ENCODE data around the gene FHIT.
"Not testable (repeated sequence)": the region's sequence is repeated elsewhere in the genome, so short reads cannot be mapped to it uniquely, and the experiment has no call there.

Gene FHIT

DNA sequence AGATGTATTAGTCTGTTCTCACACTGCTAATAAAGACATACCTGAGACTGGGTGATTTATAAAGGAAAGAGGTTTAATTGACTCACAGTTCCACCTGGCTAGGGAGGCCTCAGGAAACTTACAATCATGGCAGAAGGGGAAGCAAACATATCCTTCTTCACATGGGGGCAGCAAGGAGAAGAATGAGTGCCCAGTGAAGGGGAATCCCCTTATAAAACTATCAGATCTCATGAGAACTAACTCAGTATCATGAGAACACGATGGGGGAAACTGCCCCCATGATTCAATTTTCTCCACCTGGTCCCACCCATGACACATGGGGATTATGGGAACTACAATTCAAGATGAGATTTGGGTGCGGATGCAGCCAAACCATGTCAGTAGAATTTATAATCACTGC lies 1316.7 kb downstream of the FHIT start:
- DNase-seq (ENCODE audit: low spot score): not testable (repeated sequence)

DNA sequence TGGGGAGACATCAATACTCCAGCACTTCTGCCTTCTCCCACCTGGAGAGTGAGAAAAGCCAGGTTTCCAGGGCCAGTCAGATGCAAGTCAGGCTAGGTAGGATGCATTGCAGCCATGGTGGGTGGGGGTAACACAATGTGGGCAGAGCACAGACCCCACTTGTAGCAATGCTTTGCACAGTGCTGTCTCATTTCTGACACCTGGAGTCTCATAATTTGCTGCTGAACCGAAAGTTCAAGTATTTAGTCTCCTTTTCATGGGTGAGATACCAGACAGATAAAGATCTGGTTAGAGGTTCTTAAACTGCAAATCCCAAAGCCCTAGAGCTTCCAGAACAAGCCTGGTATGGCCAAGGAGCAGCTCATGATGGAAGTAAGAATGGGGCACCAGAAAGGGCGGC lies 1321.1 kb downstream of the FHIT start:
- DNase-seq (ENCODE audit: low spot score): no peak

DNA sequence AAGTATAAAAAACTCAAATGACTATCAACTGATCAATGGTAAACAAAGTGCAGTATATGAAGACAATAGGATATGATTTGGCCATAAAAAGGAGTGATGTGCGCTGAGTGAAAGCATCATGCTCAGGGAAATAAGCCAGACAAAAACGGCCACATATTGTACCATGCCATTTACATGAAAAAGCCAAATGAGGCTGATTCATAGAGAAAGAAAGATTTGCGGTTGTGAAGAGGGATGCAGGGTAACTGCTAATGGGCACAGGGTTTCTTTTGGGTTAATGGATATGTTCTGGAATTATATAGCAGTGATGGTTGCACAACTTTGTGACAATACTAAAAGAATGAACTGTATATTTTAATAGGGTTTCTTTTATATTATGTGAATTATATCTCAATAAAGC lies 1324.2 kb downstream of the FHIT start:
- DNase-seq (ENCODE audit: low spot score): no peak

DNA sequence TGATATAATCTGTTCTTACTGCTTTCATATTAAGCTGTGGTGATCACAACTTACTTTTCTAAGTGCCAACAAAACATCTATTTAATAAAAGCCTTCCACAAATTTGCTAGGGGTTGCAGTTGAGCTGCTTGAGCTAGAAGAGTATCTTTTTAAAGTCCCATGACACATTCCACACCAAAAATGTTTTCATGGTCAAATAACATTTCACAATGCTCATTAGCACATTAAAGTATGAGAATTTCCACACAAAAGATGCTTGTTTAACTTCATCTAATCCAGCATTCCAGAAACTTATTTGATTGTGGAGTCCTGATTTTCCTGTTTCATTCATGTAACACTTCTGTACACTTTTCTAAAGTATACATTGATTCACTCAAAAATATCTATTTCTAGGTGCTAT lies 1325.3 kb downstream of the FHIT start:
- DNase-seq (ENCODE audit: low spot score): no peak

DNA sequence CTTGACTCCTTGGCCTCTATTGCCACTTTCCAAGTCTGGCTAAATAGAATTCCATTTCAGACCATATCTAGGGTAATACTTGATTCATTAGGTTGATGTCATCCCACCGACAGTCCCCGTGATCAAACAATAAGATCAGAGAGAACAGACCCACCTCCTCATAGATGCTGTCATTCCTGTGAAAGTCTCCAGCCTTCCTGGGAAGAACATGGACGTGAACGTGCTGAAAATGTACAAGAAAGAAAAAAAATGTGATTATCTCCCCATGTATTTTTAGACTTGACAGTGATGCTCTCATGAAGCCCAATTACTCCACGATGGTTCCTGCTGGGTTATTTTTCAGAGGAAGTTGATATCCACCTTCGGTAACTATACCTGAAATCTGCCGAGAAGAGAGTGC lies 1329.1 kb downstream of the FHIT start:
- DNase-seq (ENCODE audit: low spot score): no peak

DNA sequence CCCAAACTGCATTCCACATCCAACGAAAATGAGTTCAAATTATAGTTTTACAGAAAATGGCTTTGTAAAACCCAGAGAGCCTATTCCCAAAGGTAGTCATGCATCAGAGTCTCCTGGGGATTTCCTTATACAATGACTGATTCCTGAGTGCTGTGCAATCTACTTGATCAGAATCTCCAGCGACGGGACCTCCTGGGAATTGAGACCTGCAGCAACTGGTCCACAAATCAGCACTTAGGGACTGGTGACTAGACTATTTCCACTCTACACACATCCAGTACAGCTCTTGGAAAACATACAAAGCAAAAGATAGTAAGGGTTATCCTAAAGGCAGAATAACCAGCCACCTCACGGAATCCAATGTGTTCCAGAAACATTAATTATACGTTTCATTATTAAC lies 1330.4 kb downstream of the FHIT start:
- no peak for DNase-seq (ENCODE audit: low spot score)

DNA sequence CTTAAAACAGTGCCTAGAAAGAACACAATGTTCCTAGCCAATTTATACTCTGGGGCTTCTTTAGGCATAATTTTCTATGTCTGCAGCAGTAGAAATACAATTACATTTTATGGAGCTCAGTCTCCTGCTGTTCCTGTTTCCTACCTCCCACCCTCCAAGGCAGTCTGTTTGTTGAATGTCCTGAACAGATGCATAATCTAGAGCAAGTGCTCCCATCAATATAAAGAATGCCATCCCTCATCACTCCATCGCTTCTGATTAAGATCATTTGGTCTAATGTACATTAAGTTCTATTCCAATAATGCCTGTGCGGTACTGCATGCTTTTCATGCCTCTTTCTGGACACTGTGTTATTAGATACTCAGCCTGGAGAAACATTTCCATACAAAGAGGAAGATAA lies 1331.7 kb downstream of the FHIT start:
- no peak for DNase-seq (ENCODE audit: low spot score)

DNA sequence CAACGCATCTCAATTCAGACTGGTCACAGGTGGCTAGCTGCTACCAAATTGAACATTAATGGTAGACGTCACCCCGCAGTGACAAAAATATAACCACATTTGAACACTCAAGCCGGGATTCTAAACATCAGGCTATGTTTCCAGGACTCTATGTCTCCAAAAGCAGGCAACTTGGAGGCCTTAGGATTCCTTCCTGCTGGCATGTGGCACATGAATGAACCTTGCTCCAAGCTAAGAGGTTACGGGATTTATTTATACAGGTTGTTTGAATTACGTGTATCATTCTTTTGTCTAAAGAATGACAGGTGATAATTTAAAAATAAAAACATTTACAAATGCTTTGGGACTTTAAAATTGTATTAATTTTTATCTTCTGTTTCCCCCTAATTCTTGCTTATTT lies 1337.0 kb downstream of the FHIT start:
- no peak for DNase-seq (ENCODE audit: low spot score)

DNA sequence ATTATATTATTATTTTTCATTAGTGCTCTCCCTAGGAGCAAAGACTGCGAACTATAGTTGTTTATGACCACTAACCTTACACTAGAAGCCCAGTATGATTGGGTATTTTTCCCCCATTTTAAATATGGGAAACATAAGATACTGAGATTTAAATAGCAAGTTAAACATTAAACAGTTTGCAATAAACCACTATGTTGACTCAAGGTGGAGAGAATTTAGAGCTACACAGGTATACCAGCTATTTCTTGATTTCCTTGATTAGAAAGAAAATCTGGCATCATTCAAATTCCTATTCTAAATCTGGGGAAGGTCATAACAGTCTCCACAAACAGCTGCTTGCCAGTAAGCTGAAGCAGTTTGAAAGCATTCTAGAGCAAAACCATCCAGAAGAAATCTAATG lies 1337.6 kb downstream of the FHIT start:
- no peak for DNase-seq (ENCODE audit: low spot score)

DNA sequence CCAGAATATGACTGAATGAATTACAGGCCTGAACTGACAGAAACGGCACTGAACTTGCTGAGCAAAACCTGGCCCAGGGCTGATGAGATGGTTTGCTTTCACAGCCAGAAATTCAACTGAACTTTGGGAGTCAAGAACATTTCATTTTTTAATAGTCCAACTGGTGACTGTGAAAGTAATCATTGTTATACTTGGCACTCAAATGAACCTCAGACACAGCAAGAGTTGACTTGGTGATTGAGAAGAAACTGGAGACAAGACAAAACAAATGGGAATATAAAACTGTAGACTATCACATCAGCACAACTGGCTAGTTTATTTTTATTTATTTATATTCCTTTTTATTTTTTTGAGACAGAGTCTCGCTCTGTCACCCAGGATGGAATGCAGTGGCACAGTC lies 1342.6 kb downstream of the FHIT start:
- DNase-seq (ENCODE audit: low spot score): no peak

DNA sequence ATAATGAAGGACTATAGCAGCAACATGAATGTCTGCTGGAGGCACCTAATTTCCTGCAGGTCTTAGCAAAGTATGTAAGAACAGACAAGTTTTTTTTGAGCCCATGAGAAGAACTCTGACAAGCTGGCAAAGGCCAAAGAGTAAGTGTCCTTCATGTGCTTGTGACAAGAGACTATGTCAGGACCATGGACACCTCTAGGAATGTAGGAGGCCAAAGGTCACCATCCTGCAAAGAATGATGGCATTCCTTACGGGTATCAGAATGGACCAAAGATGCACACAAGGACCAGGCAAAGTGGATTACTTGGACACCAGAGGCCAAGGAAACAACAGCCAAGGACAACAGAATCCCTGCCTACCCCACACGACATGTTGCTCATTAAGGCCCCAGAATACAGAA lies 1343.0 kb downstream of the FHIT start:
- no peak for DNase-seq (ENCODE audit: low spot score)

DNA sequence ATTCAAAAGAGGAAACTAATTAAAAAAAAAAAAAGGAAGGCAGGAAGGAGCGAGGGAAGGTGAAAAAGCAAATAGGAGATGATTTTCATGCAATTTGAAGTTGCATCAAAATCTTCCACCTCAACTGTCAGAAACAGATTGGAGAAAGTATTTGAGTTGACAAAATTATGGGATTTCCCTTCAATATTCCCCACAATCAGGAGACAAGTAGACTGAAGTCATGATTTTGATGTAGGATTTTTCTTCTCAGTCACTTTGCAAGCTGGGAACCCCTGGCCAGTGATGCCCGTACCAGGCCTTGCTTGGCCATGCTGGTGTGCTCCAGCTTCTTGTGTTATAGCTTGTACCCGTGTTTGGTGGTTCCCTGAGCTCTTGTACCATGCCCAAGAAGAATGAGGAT lies 1347.0 kb downstream of the FHIT start:
- no peak for DNase-seq (ENCODE audit: low spot score)

DNA sequence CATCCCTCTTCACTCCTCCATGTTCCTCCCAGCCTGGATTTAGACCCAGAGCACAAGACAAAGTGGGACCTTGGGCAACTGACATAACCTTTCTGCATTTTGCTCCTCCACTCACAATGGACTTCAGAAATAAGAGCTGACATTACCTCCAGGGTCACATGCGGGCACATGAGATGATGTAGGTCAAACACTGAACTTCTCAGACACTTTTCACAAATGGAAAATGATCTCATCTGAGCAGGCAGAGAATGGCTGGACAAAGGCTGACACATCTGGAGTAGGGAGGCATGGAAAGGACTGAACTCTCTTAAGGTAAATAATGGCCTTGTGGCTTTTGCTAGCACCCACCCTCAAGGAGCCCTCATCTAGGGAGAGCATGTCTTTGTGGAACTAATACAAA lies 1352.2 kb downstream of the FHIT start:
- DNase-seq (ENCODE audit: low spot score): no peak

DNA sequence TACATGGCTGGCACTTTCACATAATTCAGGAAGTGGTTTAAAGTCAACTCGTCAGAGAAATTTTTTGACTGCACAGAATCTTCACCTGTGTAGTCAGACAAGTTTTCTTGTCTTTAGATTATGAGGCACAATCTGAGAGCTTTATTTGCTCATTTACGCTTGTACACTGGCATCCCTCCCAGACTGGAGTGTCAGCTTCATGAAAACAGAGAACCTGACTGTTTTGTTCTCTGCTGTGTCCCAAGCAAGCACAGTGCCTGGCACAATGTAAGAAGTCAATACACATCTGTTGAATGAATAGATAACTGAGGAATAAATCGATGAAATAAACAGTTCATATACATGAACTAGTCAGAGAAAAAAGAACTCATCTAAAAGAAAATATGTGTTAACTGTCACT lies 1355.3 kb downstream of the FHIT start:
- DNase-seq (ENCODE audit: low spot score): no peak

DNA sequence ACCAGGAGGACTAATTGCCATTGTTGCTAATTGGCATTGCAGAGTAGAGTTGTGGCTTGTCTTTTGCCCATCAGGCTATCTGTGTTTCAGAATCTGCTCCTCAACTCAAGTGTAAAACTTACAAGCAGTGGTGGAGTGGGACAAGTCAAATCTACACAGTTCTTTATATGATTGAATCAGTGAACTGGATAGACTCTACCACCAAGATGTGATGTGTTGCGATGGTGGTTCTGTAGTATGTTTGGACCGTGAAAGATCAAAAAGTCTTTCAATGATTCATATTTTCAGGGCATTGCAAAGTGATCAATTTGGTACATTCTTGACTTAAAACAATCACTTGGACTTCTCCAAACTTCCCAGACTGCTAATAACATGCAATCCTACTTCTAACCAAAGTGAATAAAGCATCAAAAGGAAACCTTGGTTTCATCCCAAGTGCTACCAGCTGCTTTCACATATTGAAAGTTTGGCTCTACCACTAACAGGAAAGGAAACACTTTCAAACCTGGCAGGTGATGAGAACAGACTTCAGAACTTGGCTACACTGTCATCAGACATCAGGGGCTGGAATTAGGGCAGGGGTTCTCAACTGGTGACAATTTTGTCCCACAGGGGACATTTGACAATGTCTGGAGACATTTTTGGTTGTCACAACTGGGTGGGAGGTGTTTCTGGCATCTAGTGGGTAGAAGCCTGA lies 1356.7 kb downstream of the FHIT start:
- DNase-seq (ENCODE audit: low spot score): no peak

DNA sequence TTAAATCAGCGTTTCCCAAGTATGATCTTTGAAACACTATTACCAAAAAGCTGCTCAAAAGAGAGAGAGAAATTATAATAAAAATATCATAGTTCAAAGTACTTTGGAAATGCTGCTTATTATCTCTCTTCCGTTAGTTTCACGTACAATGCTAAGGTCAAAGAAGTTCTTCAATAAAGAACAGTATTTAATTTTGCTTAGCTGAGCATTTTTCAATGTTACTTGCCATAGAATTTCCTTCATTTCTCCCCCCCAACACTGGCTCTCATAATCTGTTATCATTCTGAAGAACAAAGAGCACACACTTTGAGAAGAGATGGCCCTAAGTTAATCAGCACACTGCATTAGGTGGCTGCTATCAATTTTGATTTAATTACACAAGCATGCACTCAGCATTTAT lies 1360.6 kb downstream of the FHIT start:
- DNase-seq (ENCODE audit: low spot score): no peak

DNA sequence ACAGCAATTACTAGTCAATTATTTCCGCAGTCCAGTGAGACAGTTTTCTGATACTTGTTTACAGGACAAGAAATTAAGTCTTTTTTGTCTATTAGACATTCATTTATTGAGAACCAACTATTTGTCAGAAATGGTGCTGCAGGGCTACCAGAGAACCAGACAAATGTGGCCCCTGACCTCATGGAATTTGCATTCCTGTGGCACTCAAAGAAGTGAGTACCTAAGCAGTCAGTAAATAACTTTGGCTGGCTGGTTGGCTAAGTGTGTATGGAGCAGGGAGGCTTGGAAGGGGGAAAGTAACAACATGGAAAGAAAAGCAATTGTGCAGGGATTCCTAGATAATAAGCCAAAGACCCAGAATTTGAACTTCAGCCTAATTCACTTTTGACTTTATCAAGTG lies 1364.5 kb downstream of the FHIT start:
- no peak for DNase-seq (ENCODE audit: low spot score)

DNA sequence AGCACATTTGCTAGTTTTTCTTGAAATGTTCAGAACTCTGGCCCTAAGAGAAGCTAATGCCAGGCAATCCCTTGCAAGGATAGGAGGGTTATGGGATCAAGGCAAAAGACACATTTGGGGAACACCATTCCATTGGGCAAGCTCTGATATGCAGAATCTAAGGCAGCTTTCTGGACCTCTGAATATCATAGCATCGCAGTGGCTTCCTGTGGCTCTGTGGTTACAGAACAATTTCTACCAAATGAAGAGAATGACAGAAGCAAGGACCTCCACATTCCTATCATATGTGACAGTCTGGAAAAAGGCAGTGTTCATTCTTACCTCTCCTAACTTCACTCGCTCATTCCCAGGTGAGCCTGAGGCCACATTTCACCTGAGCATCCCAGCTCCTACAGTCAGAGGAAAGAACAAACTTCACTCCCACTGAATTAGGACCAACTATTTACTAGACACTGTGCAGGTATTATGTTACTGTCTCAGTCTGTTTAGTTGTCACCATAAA lies 1365.3 kb downstream of the FHIT start:
- no peak for DNase-seq (ENCODE audit: low spot score)

DNA sequence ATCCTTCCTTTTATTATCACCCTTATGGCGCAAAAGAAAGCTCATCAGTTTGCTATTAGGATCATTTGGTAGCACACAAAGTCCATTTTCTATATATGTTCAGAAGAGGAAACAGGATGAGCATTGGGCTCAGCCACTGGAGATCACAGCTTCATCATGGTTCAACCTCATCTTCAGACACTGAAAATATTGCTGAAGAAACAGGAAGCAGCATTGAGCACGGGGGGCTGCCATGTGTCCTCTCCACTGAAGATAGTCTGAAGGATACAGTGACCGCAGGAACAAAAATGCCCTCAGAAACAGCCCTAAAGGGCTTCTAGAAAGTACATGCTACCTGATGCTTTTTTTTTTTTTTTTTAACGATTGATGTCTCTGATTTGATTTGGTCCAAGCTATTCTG lies 1366.2 kb downstream of the FHIT start:
- no peak for DNase-seq (ENCODE audit: low spot score)

DNA sequence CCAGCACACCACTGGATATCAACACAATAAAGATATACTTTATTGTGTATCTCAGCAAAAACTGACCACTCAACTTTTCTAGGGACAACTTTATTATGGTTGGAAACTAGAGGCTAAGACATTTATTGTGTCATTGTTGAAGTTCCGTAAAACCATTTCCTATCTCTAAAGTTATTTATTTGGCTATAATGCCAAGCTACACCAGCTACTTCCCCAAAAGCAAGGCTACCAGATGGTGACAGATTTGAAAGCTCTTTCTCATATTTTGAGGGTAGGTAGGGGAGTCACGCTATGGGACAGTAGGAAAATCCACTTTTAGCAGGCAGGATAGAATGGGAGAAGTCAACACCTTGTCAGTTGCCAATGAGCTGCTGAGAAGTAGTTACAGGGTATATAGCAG lies 1366.8 kb downstream of the FHIT start:
- DNase-seq (ENCODE audit: low spot score): no peak

DNA sequence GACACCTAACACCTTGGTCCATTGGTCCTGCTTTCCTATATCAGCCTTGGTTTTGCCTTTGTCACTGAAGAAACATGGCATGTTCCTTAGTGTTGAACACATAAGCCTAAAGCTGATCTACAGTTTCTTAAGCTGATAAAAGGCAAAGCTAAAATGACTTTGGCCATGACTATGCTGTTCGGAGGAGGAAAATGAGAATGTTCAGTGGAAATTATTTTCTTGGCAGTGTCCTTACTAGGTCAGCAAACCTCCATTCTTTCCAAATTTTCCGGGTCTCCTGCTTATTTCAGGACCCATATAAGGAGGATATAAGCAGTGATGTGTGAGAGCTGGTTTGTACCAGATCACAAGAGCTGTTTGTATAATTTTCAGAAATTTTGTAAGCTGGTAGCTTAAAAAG lies 1368.5 kb downstream of the FHIT start:
- DNase-seq (ENCODE audit: low spot score): no peak

DNA sequence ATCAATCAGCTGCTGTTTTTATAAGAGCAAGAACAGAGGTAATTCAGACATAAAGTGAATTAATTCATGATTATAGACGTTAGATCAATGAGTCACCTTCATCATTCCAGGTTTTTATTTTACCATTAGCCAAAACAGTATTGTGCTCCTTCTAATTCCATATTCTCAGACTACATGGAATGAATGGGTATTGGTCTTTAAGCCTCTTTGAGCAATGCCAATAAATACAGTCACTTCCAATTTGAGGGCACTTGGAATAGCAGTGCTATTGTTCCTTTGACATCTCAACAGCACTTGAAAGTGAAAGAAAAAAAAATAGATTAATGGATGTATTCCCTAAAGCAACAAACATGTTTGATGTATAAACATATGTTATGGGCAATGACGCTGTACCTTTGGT lies 1370.5 kb downstream of the FHIT start:
- DNase-seq (ENCODE audit: low spot score): no peak

DNA sequence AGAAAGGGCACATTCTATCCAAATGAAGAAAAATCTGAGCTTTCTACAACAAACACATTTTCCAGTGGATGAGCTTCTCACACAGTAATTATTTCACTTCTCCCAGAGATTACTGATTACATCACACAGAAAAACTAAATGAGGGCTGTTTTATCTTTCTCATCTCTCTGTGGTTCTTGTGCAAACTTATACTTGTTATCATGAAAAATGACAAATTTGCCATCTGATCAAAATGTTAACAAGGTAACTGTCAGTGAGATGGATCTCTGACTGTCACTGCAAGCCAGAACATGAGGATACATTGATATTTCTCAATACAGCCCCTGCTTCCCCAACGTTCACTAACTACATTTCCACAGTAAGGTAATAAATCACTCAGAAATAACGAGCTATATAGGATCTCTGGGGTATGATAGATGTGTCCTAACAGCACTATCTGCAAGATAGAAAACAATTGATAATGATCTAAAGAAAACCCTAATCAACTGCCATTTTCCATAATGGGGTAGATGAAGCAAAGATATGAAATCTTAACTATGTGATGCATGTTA lies 1372.1 kb downstream of the FHIT start:
- no peak for DNase-seq (ENCODE audit: low spot score)

DNA sequence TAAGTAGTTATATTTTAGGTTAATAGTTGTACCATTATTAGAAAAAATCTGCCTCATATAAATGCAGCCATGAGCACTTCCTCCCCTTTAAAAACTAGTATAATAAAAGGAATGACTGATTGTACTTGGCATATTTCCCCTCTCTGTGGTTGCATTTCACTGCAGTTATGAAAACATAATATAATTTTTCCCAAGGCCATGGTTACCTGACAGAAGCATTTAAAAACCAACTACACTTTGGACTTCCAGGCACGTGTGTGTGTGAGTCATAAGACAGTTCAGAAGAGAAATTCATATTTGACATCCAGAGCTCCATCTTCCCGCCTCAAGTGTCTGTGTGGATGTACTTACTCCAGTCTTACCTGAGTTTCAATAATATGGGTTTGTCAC lies 1373.2 kb downstream of the FHIT start:
- DNase-seq (ENCODE audit: low spot score): no peak

Measured in AG08396 (cell line).